GM19397 (cell line): ENCODE results near the gene AMOTL1.

ENCODE experiments used
- ATAC-seq: cut with Tn5 transposase; IDR thresholded peaks from one replicate; pipeline ENCODE4 v1.9.1; 2021; ENCODE audit warnings: mild to moderate bottlenecking, moderate library complexity; ENCODE audit not compliant: unreplicated experiment

The AMOTL1 gene

GRCh38 chr11:94767701-94768601 lies at the start of gene AMOTL1:
TSS of gene AMOTL1 (plus strand) at chr11:94768356. CDS start at chr11:94768512, 156 bp downstream.
- peak; percentile 95 for ATAC-seq

- ATAC-seq: no peak
These were observed 48.3 kb upstream of the AMOTL1 start for GRCh38 chr11:94719876-94720275.

GRCh38 chr11:94721565-94722292 lies 46.4 kb upstream of the AMOTL1 start:
- ATAC-seq: no peak

GRCh38 chr11:94722735-94723134 lies 45.4 kb upstream of the AMOTL1 start:
- ATAC-seq: no peak

GRCh38 chr11:94725097-94725496 lies 43.1 kb upstream of the AMOTL1 start:
- ATAC-seq: no peak

GRCh38 chr11:94727819-94728218 lies 40.3 kb upstream of the AMOTL1 start:
- ATAC-seq: no peak

GRCh38 chr11:94728541-94728940 lies 39.6 kb upstream of the AMOTL1 start:
- ATAC-seq: no peak

- ATAC-seq: no peak
These were observed 39.0 kb upstream of the AMOTL1 start for GRCh38 chr11:94728966-94729751.

- no peak for ATAC-seq
These were observed 38.0 kb upstream of the AMOTL1 start for GRCh38 chr11:94730153-94730552.

GRCh38 chr11:94731880-94732601 lies 36.1 kb upstream of the AMOTL1 start:
- no peak for ATAC-seq

GRCh38 chr11:94732617-94733281 lies 35.4 kb upstream of the AMOTL1 start:
- no peak for ATAC-seq

GRCh38 chr11:94734563-94735275 lies 33.4 kb upstream of the AMOTL1 start:
- no peak for ATAC-seq

GRCh38 chr11:94735907-94736306 lies 32.2 kb upstream of the AMOTL1 start:
- ATAC-seq: no peak

- ATAC-seq: no peak
These were observed 31.0 kb upstream of the AMOTL1 start for GRCh38 chr11:94737171-94737611.

- no peak for ATAC-seq
These were observed 29.4 kb upstream of the AMOTL1 start for GRCh38 chr11:94738746-94739145.

GRCh38 chr11:94739331-94739730 lies 28.8 kb upstream of the AMOTL1 start:
- ATAC-seq: no peak

- peak; percentile 46 for ATAC-seq
These were observed 27.8 kb upstream of the AMOTL1 start for GRCh38 chr11:94740083-94741021.

- peak; percentile 60 for ATAC-seq
These were observed 27.0 kb upstream of the AMOTL1 start for GRCh38 chr11:94741022-94741679.
